HG03558 (cell line): ENCODE results near the gene CLMN.

Source experiments
- ATAC-seq: cut with Tn5 transposase; IDR thresholded peaks from one replicate; pipeline ENCODE4 v1.9.1; 2021; ENCODE audit warnings: moderate number of reproducible peaks; ENCODE audit not compliant: unreplicated experiment; ENCODE audit errors: extremely low read depth

The CLMN gene

GRCh38 chr14:95305940-95306339, 13.8 kb downstream of the CLMN start:
- ATAC-seq, result no peak

GRCh38 chr14:95305145-95305544, 14.6 kb downstream of the CLMN start:
- no peak for ATAC-seq

GRCh38 chr14:95304342-95304741, 15.4 kb downstream of the CLMN start:
- ATAC-seq, result no peak

DNA sequence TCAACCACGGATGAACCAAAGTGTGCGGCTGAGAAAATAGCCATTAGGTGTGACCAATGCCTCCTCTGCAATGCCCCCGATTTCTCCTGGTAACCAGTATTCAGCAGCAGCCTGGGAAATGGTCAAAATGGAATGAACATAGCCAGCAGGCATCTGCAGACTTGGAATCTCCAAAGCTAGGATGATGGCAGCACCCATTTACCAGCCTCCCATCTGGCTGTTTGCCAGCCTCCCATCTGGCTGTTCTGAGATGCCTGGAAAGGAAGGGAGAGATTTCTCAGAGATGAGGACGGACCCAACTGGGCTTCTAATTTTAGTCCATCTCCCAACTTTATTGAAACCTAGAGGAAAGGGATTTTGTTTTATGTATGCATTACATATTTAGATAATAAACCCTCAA, 16.2 kb downstream of the CLMN start:
- no peak for ATAC-seq

DNA sequence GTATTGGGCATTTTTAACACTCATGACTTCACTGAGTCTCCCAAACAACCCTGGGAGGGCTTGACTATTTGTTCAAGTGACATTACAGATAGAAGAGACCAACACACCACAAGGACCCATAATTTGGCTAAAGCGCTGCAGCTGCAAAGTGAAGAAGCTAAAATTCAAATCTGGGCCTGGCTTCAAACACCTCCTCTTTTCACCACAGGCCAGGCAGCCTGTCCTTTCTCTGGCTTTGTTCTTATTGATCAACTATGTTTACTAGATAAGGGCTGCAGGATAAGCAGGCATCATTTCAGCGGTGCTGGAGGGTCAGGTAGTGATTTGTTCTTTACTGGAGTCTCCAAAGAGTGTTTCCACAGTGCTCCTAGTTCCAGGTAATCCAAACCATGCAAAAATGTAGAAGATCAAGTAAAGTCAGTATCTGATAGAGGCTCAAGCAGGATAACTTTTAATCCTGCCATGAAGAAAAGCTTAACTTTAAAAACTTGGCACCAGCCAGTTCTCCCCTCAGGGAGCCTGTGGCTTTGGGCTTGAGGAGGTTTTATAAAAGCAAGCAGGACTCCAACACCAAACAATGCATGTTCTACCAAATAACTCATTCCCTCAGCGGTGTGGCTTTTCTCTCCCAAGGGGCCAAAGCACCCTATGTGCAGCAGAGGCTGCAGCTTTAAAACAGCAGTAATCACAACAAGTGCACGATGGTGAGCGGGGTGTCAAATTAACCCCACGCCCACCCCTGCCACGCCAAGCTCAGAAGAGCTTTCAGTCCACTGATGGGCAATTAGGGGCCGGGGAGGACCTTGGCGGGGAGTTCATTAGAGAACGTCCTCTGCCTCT, 16.8 kb downstream of the CLMN start:
- ATAC-seq, result no peak

DNA sequence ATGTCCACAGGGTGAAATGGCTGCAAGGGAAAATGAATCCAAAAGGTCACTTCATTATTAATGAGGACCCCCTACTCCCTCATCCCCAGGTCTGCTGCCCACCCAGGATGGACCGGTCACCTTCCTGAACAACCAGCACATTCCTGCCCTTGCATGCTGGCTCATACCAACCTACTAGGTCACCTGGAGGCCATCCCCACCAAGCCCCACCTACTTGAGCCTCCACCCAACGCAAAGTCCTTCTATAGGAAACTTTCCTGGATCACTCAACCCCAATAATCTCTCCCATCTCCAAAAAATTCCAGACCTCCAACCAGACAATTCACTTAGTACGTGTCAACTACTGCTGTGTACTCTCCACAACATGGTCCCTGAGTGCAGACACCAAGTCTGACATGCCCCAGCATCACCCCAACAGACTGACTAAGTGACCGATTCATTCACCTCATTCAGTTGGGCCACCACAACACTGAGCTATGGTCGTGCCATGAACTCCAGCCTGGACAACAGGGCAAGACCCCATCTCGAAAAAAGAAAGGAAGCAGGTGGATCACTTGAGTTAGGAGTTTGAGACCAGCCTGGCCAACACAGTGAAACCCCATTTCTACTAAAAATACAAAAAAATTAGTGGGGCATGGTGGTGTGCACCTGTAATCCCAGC, 18.1 kb downstream of the CLMN start:
- no peak for ATAC-seq

DNA sequence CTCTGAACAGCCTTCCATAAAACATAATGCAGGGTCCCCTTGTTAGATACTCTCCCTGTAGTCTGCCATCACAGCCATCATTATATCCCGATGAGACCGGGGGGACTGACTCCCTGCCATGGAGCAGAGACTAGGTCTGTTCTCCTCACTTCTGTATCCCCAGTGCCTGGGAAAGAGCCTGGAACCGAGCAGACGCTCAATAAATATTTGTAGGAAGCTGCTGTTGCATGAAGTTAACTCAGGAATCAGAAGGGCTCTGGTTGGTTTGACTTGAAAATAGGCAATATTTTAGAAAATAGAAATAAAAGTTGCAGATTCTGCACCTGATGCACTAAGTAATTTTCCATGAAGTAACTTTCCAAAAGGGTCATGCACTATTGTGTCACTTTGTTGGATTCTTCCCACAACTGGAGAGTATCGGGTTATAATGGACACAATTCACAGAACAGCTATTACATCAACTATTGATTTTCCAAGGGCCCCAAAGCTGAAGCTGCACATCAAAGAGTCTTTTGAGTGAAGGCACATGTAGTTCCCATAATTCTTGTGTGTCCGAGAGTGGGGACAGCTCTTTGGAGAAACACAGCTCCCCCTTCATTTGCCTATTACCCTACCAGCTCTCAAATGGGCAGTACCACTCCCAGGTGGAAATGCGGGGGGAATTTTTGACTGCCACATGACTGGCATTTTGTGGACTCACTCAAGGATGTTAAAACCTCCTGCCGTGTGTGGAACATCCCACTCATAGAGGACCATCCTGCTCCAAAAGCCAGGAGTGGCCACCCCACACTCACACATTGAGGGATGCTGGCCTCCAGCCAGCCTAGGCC, 18.8 kb downstream of the CLMN start:
- ATAC-seq, result no peak

GRCh38 chr14:95300002-95300696, 19.6 kb downstream of the CLMN start:
- ATAC-seq, result no peak

DNA sequence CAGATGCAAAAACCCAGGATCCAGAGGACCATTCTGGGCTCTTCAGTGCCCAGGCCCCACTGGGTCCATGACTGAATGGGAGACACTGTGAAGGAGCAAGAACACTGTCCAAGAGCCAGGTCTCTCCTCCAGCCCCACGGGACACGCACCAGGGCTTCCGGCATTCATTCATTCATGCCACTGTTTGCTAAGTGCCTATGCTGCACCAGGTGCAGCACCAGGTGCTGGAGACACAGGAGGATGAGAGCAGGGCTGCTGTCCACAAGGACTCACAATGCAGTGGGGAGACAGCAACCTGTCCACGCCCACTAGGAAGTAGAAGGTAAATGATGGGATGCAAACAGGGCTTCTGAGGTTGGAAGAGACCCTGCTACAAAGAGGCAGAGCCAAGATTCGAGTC, 20.4 kb downstream of the CLMN start:
- ATAC-seq, result no peak

DNA sequence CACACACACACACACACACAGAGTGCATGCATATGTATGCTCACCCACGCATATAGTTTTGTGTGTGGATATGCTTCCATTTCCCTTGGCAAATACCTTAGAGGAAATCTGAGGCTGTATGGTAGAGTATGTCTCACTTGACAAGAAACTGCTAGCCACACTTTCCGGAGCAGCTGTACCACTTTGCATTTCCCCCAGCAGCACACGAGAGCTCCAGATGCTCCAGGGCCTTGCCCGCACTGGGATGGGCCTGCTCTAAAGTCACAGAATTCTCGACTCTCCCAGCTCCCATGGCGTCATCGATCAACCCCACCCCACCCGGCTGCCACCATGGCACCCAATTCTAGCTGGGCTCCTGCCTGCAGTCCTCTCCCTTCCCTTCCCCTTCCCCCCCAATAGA, 21.9 kb downstream of the CLMN start:
- no peak for ATAC-seq

- no peak for ATAC-seq
Observed at GRCh38 chr14:95296966-95297365, 22.7 kb downstream of the CLMN start.

DNA sequence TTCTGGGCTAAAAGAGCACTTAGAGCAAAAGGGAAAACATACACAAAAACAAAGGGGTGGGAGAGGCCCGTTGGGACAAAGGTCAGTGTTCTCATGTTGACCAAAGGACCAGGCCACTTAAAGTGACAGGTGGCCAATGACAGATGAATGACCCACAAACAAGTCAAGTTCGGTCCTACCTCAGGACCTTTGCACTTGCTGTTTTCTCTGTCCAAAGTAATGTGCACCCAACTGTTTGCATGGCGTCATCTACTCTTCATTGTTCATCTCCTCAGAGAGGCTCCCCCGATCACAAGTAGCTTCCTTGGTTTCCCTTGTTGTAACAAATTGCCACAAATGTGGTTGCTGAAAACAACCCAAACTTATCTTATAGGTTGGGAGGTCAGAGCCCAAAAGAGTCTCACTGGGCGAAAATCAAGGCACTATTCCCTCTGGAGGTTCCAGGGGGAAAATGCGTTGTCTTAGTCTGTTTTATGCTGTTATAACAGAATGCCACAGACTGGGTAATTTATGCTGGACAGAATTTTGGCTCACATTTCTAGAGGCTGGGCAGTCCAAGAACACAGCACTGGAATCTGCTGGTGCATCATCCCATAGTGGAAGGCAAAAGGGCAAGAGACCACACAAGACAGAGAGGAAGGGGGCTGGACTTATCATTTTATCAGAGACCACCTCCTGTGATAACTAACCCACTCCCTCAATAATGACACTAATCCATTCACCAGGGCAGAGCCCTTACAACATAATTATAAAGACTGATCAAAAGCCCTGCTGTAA, 23.9 kb downstream of the CLMN start:
- ATAC-seq, result no peak

- ATAC-seq, result no peak
Observed at GRCh38 chr14:95294834-95295599, 24.7 kb downstream of the CLMN start.

DNA sequence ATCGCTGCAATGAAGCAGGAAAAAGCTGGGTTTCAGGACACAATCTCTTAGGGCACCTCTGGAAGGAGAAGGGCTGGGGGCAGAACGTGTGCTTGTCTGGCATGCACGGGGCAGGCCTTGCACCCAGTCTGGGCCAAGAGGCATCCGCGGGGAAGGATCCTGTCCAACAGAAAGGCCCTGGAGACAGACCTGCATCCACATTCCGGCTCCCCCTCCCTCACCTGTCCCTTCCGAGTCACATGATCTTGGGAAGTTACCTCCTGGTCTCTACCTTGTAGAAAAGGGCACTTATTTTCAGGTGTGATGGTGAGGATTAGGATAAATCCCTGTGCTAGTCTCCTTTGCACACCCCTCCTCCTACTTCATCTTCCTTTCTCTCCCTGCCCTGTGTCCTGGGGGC, 25.4 kb downstream of the CLMN start:
- ATAC-seq, result no peak

DNA sequence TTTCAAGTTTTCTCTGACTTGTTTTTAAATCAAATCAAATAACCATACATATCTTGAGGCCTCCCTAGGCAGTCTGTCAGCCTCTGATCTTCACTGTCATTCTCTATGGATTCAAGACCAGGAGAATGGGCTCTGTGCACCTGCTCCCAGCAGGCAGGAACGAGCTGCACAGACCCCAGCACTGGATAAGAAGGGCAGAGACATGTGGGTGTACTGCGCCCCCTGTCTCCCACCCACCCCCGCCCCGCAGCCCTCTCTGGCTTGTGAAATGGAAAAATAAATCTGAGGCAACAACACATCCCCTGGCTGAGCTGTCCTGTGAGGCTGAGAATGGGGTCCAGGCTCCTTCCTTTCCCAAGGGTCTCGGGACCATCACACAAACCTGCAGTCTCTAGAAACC, 26.3 kb downstream of the CLMN start:
- no peak for ATAC-seq

DNA sequence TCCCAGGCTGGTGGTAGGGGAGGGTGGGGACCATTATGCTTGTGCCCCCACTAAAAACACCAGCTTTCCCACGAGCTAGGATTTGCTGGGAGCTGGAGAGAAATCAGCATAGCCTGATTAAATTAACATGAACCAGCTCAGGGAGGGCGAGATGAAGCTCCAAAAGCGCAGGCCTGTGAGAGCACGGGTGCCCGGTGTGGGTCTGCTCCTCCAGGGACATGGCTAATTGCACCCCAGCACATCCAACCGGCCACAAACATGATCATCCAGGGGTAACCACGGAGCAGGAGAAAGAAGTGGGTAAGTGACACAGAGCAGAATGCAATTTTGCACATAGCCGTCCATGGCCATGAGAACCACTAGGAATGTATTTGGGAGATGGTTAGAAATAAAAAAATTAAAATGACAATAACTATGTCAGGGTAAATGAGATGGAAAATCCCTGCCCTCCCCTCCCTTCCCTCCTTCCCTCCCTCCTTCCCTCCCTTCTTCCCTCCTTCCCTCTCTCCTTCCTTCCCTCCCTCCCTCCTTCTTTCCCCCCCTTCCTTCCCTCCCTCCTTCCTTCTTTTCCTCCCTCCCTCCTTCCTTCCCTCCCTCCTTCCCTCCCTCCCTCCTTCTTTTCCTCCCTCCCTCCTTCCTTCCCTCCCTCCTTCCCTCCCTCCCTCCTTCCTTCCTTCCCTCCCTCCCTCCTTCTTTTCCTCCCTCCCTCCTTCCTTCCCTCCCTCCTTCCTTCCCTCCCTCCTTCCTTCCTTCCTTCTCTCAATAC, 26.9 kb downstream of the CLMN start:
- ATAC-seq, result no peak

- ATAC-seq, result no peak
Observed at GRCh38 chr14:95291859-95292542, 27.7 kb downstream of the CLMN start.
